ENCODE results near the gene ST6GALNAC5. TPM values are rescaled to one million over a fixed set of nuclear protein-coding genes. Genes with fewer than 3 reads are reported as not detected.
"Not testable (repeated sequence)": the region's sequence is repeated elsewhere in the genome, so short reads cannot be mapped to it uniquely, and the experiment has no call there.

Gene ST6GALNAC5
- total RNA-seq, 1 donor from 2014 or later, result 3.7 TPM

GRCh38 chr1:76939050-76939816, 72.0 kb downstream of the ST6GALNAC5 start:
- DNase-seq, result no peak

GRCh38 chr1:76939817-76940216, 72.5 kb downstream of the ST6GALNAC5 start:
- no peak for DNase-seq

GRCh38 chr1:76940571-76941335, 73.5 kb downstream of the ST6GALNAC5 start:
- DNase-seq, result no peak

- no peak for DNase-seq
Measured at GRCh38 chr1:76942549-76942948, 75.3 kb downstream of the ST6GALNAC5 start.

GRCh38 chr1:76944942-76945341, 77.7 kb downstream of the ST6GALNAC5 start:
- DNase-seq, result no peak

GRCh38 chr1:76948846-76949245, 81.6 kb downstream of the ST6GALNAC5 start:
- DNase-seq, result no peak

- DNase-seq, result no peak
Measured at GRCh38 chr1:76949503-76949902, 82.2 kb downstream of the ST6GALNAC5 start.

GRCh38 chr1:76950306-76950705, 83.0 kb downstream of the ST6GALNAC5 start:
- DNase-seq, result no peak

GRCh38 chr1:76951153-76951552, 83.9 kb downstream of the ST6GALNAC5 start:
- DNase-seq, result no peak

- no peak for DNase-seq
Measured at GRCh38 chr1:76955652-76956051, 88.4 kb downstream of the ST6GALNAC5 start.

- DNase-seq, result no peak
Measured at GRCh38 chr1:76957961-76958360, 90.7 kb downstream of the ST6GALNAC5 start.

GRCh38 chr1:76958828-76959227, 91.5 kb downstream of the ST6GALNAC5 start:
- no peak for DNase-seq

GRCh38 chr1:76959556-76959955, 92.3 kb downstream of the ST6GALNAC5 start:
- DNase-seq, result no peak

- DNase-seq, result no peak
Measured at GRCh38 chr1:76961181-76961819, 94.0 kb downstream of the ST6GALNAC5 start.

GRCh38 chr1:76961820-76962207, 94.5 kb downstream of the ST6GALNAC5 start:
- no peak for DNase-seq

GRCh38 chr1:76981267-76981666, 114.0 kb downstream of the ST6GALNAC5 start:
- not testable (repeated sequence) for DNase-seq

- DNase-seq, result no peak
Measured at GRCh38 chr1:76989976-76990375, 122.7 kb downstream of the ST6GALNAC5 start.

- no peak for DNase-seq
Measured at GRCh38 chr1:76993036-76993435, 125.8 kb downstream of the ST6GALNAC5 start.

GRCh38 chr1:76998582-76999223, 131.4 kb downstream of the ST6GALNAC5 start:
- no peak for DNase-seq

GRCh38 chr1:77007675-77008074, 140.4 kb downstream of the ST6GALNAC5 start:
- no peak for DNase-seq

GRCh38 chr1:77010937-77011336, 143.7 kb downstream of the ST6GALNAC5 start:
- no peak for DNase-seq

- no peak for DNase-seq
Measured at GRCh38 chr1:77012066-77012465, 144.8 kb downstream of the ST6GALNAC5 start.

All from skin of body (tissue), 2 donors.